Psoas muscle (tissue), 8 donors: Measurements from ENCODE around the gene AMOTL1. TPM values are rescaled to one million over a fixed set of nuclear protein-coding genes. Genes with fewer than 3 reads are reported as not detected.

Source experiments
- ATAC-seq, 4 donors: fragments of 200-7000 bp; cut with Tn5 transposase; one replicate each; pipeline ENCODE4 v1.9.1; 2020; ENCODE audit warnings: moderate library complexity in 3 of 4, mild to moderate bottlenecking in 2 of 4
- DNase-seq, 2 donors: peaks; one replicate each; pipeline ENCODE4 v3.0.0-alpha.2; 2020
- H3K27ac ChIP-seq: fragments of 200-600 bp; one replicate; pipeline ENCODE4 v1.8.0; 2022
- H3K27me3 ChIP-seq, 3 donors: fragments of 200-600 bp in 1 of 3; one replicate each; pipeline versions ENCODE4 v1.6.1 to v1.8.0; 2013 to 2022; ENCODE audit warnings: low read length in 2 of 3, mild to moderate bottlenecking in 2 of 3, moderate library complexity in 1 of 3; ENCODE audit not compliant: insufficient read depth in 3 of 3
- H3K36me3 ChIP-seq, 2 donors: fragments of 200-600 bp in 1 of 2; one replicate each; pipeline versions ENCODE4 v1.6.1 to v1.8.0; 2013 to 2022; ENCODE audit warnings: low read depth in 1 of 2, mild to moderate bottlenecking in 1 of 2, moderate library complexity in 1 of 2; ENCODE audit not compliant: insufficient read depth in 1 of 2
- H3K4me1 ChIP-seq: fragments of 200-600 bp; one replicate; pipeline ENCODE4 v1.8.0; 2022
- H3K4me3 ChIP-seq: fragments of 200-600 bp; one replicate; pipeline ENCODE4 v1.8.0; 2022; ENCODE audit warnings: mild to moderate bottlenecking
- H3K9me3 ChIP-seq: fragments of 200-600 bp; one replicate; pipeline ENCODE4 v1.8.0; 2022
- WGBS, 3 donors: extraction: QIAGEN DNeasy Blood & Tissue Kit; methylation state at CpG; one replicate each; pipeline versions ENCODE4 v1.1.6 to v1.1.7; 2013; 5-methylcytosine and 5-hydroxymethylcytosine counted together
- intact Hi-C, 2 donors: fragments of 100-400 bp; cut with DNase I; formaldehyde crosslinking; loops; one replicate each; pipeline versions ENCODE4 v1.11.0 to v1.14.2; 2022
- polyA plus RNA-seq, 3 donors: library from polyadenylated mRNA; stranded (reverse); fragments of 200-250 nt; gene quantifications; one replicate each; pipeline ENCODE4 v1.2.3, GENCODE V29; 2013
- total RNA-seq, 4 donors: library from RNA; stranded (reverse); fragmentation: NEBNext Ultra II Directional in 2 of 4; extraction: Animal tissue kit (Norgen Biotek cat#: 25700) in 2 of 4; gene quantifications; one replicate each; pipeline versions ENCODE4 v1.2.1 to v1.2.4, GENCODE V29; 2021 to 2023
- TF ChIP-seq, protein P1 (sequence below): fragments of 200-600 bp; IDR thresholded peaks from one replicate; pipeline ENCODE4 v1.8.0; 2022; ENCODE audit warnings: antibody characterized with exemption
- donor health status: healthy with polysubstance abuse.
- donor health status: DM: no; HTN: no; CAD: no; lungs with moderate emphysema.
- donor health status: Bipolar disorder and iron deficiency.
- donor health status: healthy.
- donor health status: DM: yes; HTN: yes; CAD: no.
- donor health status: DM: no; HTN: no; CAD: no.
- donor health status: DM: no; HTN: no; CAD: no.
- donor health status: DM: yes; HTN: yes; CAD: no.

The AMOTL1 gene
- total and polyA plus RNA-seq, 7 donors = 46.5 to 355 (median 225) TPM

DNA sequence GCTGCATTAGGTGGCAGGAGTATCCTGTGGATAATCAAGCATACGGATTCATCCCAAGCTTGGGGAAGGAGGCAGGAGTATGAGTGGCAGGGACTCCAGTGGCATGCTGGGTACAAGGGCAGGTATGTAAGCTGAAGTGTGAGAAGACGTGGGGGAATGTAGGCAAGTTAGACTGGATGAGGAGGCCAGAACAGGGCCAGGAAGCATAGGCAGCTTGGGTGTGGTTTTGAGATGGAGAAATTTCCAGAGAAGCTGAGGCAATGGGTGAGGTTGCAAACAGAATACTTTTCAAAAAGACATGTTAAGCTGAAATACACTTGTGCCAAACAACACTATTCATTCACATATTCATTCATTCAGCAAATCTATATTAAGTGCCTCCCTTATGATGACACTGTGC is 43.1 kb upstream of the AMOTL1 start:
- H3K4me3 ChIP-seq = no peak overlapping the region
- intact Hi-C loops = no loop called here
- H3K27me3 ChIP-seq = no peaks in the 10 kb centered on the region
- H3K36me3 ChIP-seq = peaks cover 2 to 15% of the 10 kb centered on the region in 2 donors
- TF ChIP-seq, protein P1, sequence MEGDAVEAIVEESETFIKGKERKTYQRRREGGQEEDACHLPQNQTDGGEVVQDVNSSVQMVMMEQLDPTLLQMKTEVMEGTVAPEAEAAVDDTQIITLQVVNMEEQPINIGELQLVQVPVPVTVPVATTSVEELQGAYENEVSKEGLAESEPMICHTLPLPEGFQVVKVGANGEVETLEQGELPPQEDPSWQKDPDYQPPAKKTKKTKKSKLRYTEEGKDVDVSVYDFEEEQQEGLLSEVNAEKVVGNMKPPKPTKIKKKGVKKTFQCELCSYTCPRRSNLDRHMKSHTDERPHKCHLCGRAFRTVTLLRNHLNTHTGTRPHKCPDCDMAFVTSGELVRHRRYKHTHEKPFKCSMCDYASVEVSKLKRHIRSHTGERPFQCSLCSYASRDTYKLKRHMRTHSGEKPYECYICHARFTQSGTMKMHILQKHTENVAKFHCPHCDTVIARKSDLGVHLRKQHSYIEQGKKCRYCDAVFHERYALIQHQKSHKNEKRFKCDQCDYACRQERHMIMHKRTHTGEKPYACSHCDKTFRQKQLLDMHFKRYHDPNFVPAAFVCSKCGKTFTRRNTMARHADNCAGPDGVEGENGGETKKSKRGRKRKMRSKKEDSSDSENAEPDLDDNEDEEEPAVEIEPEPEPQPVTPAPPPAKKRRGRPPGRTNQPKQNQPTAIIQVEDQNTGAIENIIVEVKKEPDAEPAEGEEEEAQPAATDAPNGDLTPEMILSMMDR = no peak
- no peaks in the 10 kb centered on the region for H3K9me3 ChIP-seq
- 70 to 87% (median 70%) methylated on average over 2 of the region's 2 CpGs for WGBS, 3 donors
- H3K4me1 ChIP-seq = peaks cover 19% of the 10 kb centered on the region
- H3K27ac ChIP-seq = no peak overlapping the region
- no peak for DNase-seq
- ATAC-seq = no peak

DNA sequence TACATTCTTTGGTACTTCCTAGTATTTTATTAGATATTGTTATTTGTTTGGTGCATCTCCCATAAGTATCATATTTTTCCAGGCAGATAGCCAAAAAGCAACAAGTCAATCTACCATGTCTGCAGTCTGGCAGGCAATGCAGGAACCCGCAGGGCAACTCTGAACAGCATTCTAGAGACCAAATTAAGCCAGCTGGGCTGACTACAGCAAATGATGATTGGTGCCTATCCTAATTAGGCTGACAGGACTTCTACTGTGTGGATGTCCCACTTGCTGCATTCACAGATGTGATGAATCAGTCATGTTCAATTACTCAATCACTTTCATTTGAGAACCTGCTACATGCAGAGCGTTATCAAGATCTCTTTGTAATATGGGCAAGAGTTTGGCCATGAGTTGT is 40.3 kb upstream of the AMOTL1 start:
- Histone ChIP-seq H3K4me3 (no peak overlapping the region), H3K27me3 (no peaks in the 10 kb centered on the region), H3K9me3 (no peaks in the 10 kb centered on the region), H3K4me1 (peaks cover 18% of the 10 kb centered on the region), H3K27ac (no peak overlapping the region), H3K36me3 (peaks cover 2 to 27% of the 10 kb centered on the region in 2 donors)
- intact Hi-C loops = no loop called here
- 59 to 67% (median 63%) methylated on average over 2 of the region's 2 CpGs for WGBS, 3 donors
- ATAC-seq (no peak), DNase-seq (no peak)
- TF ChIP-seq, protein P1 = no peak

DNA sequence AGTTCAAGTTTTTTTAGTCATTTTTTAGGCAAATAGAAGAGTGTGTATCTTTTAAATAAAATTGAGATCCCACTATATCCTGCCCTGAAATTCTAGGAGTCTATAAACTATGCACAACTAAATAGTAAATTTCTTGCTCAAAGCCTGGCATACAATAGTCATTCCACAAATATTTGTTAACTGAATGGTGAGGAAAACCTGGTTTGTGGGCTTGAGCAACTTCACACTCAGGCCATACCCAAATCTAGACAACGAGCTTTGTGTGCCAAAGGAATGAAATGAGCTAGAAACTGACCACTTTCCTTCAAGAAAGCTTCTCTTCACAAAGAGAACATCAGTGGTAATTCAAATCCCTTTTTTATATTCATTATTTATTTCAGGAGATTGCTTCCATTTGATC is 39.6 kb upstream of the AMOTL1 start:
- peaks cover 20% of the 10 kb centered on the region for H3K4me1 ChIP-seq
- intact Hi-C loops = no loop called here
- no peak overlapping the region for H3K27ac ChIP-seq
- H3K4me3 ChIP-seq = no peak overlapping the region
- WGBS, 3 donors = 37 to 74% (median 57%) methylated on average over 1 of the region's 1 CpG
- no peaks in the 10 kb centered on the region for H3K27me3 ChIP-seq
- peaks cover 2 to 33% of the 10 kb centered on the region in 2 donors for H3K36me3 ChIP-seq
- no peaks in the 10 kb centered on the region for H3K9me3 ChIP-seq
- TF ChIP-seq, protein P1 = no peak
- DNase-seq = no peak
- ATAC-seq = no peak

DNA sequence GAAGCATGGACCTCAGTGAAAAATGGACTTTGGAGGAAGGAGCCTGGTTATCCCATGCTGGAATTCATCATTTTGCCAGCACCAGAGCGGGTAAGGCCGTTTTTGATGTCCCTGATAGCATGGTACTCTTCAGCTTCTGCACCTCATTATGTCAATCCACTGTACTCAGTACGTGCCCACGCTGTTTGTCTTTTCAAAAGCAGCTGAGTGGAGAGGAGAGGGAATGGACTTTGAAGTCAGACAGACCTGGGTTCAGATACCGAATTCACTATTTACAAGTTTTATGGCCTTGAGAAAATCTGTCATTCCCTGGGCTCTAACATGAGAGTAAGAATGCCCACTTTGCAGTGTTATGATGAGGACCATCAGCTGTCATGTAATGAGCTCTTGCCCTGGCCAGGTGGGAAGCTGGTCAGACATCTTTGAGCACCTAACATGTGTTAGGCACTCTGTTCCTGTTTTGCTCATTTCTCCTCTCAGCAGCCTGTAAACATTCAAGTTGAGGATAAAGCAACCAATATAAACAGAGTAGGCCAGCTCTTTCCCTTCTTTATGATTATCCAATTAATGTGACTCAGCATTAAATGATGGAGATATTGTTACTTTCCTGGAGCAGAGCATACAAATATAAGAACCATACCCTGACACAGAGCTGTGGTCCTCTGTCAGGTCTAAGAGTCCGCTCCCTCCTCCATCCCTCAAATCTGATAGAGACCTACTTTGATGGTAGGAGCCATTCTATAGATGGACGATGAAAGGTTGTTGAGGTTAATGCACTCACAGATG is 39.0 kb upstream of the AMOTL1 start:
- no peak overlapping the region for H3K4me3 ChIP-seq
- ATAC-seq = no peak

More for the DNA sequence above, 39.0 kb upstream of the AMOTL1 start:
- no peaks in the 10 kb centered on the region for H3K27me3 ChIP-seq
- peaks cover 2 to 33% of the 10 kb centered on the region in 2 donors for H3K36me3 ChIP-seq
- H3K27ac ChIP-seq = no peak overlapping the region
- intact Hi-C loops = no loop called here
- no peaks in the 10 kb centered on the region for H3K9me3 ChIP-seq
- no peak for DNase-seq
- TF ChIP-seq, protein P1 = no peak
- 92 to 97% (median 94%) methylated on average over 7 of the region's 7 CpGs for WGBS, 3 donors
- H3K4me1 ChIP-seq = peaks cover 20% of the 10 kb centered on the region
